Erythroblast (primary cell): ENCODE data around the gene C2CD4C.
"Not testable (repeated sequence)": the region's sequence is repeated elsewhere in the genome, so short reads cannot be mapped to it uniquely, and the experiment has no call there.

Experiments used
- DNase-seq, 2 experiments: peaks; one replicate each; lab custom pipeline; 2025; lab: John Stamatoyannopoulos, UW
- GATA1 ChIP-seq: IDR thresholded peaks from 2 replicates; pipeline ENCODE4 v1.6.1; 2011; ENCODE audit warnings: low read depth, mild to moderate bottlenecking, control low read depth, low read length, moderate library complexity
- POLR2A ChIP-seq: IDR thresholded peaks from 2 replicates; pipeline ENCODE4 v1.6.1; 2011; ENCODE audit warnings: mild to moderate bottlenecking, low read length

The C2CD4C gene

GRCh38 chr19:367963-368629 lies 40.9 kb downstream of the C2CD4C start:
- DNase-seq: no peak
- no peak for TF ChIP-seq GATA1
- TF ChIP-seq POLR2A: no peak

GRCh38 chr19:367561-367960 lies 41.4 kb downstream of the C2CD4C start:
- DNase-seq: no peak
- TF ChIP-seq POLR2A (no peak), GATA1 (no peak)

- no peak for DNase-seq
- TF ChIP-seq GATA1 (no peak), POLR2A (no peak)
Measured at GRCh38 chr19:366951-367350, 42.0 kb downstream of the C2CD4C start.

GRCh38 chr19:366205-366783 lies 42.7 kb downstream of the C2CD4C start:
- no peak for DNase-seq
- TF ChIP-seq POLR2A: no peak
- TF ChIP-seq GATA1: no peak

GRCh38 chr19:364496-365287 lies 44.3 kb downstream of the C2CD4C start:
- no peak for DNase-seq
- TF ChIP-seq POLR2A (no peak), GATA1 (no peak)

- TF ChIP-seq POLR2A: no peak
- DNase-seq: no peak
Measured at GRCh38 chr19:362683-363082, 46.3 kb downstream of the C2CD4C start.

GRCh38 chr19:362154-362553 lies 46.8 kb downstream of the C2CD4C start:
- TF ChIP-seq POLR2A (no peak), GATA1 (no peak)
- DNase-seq: no peak

- DNase-seq: no peak
- TF ChIP-seq GATA1: no peak
- no peak for TF ChIP-seq POLR2A
Measured at GRCh38 chr19:359653-359925, 49.4 kb downstream of the C2CD4C start.

GRCh38 chr19:355536-355935 lies 53.4 kb downstream of the C2CD4C start:
- DNase-seq: not testable (repeated sequence)
